H1 (cell line): ENCODE data around the gene ANK2.

Experiments
- BACH1 ChIP-seq: IDR thresholded peaks from 2 replicates; pipeline ENCODE4 v1.6.1; 2012; ENCODE audit warnings: low read length, improper control_type of control experiment
- CEBPB ChIP-seq: IDR thresholded peaks from 2 replicates; pipeline ENCODE4 v1.6.1; 2012; ENCODE audit warnings: low read depth, low read length
- CREB1 ChIP-seq: IDR thresholded peaks from 2 replicates; pipeline ENCODE4 v1.6.1; 2012; ENCODE audit warnings: inconsistent platforms
- CTCF ChIP-seq, 3 experiments: IDR thresholded peaks; 1 replicate in 2 of 3; 2 replicates in 1 of 3; pipeline versions ENCODE4 v1.5.1 to v1.6.1; 2011; ENCODE audit warnings: low read length in 3 of 3, mild to moderate bottlenecking in 3 of 3, inconsistent platforms in 2 of 3, low read depth in 1 of 3, moderate library complexity in 1 of 3; ENCODE audit not compliant: insufficient read depth in 1 of 3; ENCODE audit errors: control extremely low read depth in 1 of 3
- EGR1 ChIP-seq: IDR thresholded peaks from 2 replicates; pipeline ENCODE4 v1.6.1; 2011; ENCODE audit warnings: low read depth, low read length, borderline replicate concordance
- HDAC2 ChIP-seq, 2 experiments: fragments of 300-600 bp in 1 of 2; sonication (generic) in 1 of 2; IDR thresholded peaks; 2 replicates each; pipeline ENCODE4 v1.6.1; 2011 to 2012; ENCODE audit warnings: low read depth in 2 of 2, low read length in 2 of 2, mild to moderate bottlenecking in 2 of 2, moderate library complexity in 2 of 2, borderline replicate concordance in 1 of 2, inconsistent platforms in 1 of 2
- JUND ChIP-seq: IDR thresholded peaks from 2 replicates; pipeline ENCODE4 v1.6.1; 2011; ENCODE audit warnings: mild to moderate bottlenecking, improper control_type of control experiment, low read length
- NRF1 ChIP-seq: IDR thresholded peaks from 2 replicates; pipeline ENCODE4 v1.6.1; 2011; ENCODE audit warnings: mild to moderate bottlenecking, low read depth, low read length, improper control_type of control experiment
- POLR2AphosphoS5 ChIP-seq: IDR thresholded peaks from 2 replicates; pipeline ENCODE4 v1.6.1; 2011; ENCODE audit warnings: low read depth, low read length
- SUZ12 ChIP-seq: fragments of 200-600 bp; sonication (generic); IDR thresholded peaks from 2 replicates; pipeline ENCODE4 v1.6.1; 2012; ENCODE audit warnings: mild to moderate bottlenecking, inconsistent platforms, low read length, moderate library complexity, mixed read lengths
- TBP ChIP-seq: IDR thresholded peaks from 2 replicates; pipeline ENCODE4 v1.6.1; 2011; ENCODE audit warnings: low read depth, low read length, improper control_type of control experiment
- TEAD4 ChIP-seq: IDR thresholded peaks from 2 replicates; pipeline ENCODE4 v1.6.1; 2012; ENCODE audit warnings: low read depth, low read length, inconsistent platforms, mixed read lengths
- YY1 ChIP-seq: IDR thresholded peaks from 2 replicates; pipeline ENCODE4 v1.6.1; 2011; ENCODE audit warnings: low read depth, mild to moderate bottlenecking, low read length

- TF ChIP-seq HDAC2 (IDR thresholded peaks at IDR 0.05; ENCODE audit: borderline replicate concordance in 1 of 2, low read depth in 2 of 2, low read length in 2 of 2) (no peak), CTCF (IDR thresholded peaks at IDR 0.05; ENCODE audit: control extremely low read depth in 1 of 3, insufficient read depth in 1 of 3, low read depth in 1 of 3, low read length in 3 of 3) (no peak), SUZ12 (no peak), NRF1 (no peak), YY1 (no peak), CEBPB (no peak), CREB1 (no peak), BACH1 (no peak), EGR1 (no peak), JUND (no peak), TBP (no peak), TEAD4 (no peak), POLR2AphosphoS5 (no peak)
Measured at GRCh38 chr4:113101669-113102068, 52.2 kb downstream of the ANK2 start.
